ENCODE results near the gene PCDHGB4. TPM values are rescaled to one million over a fixed set of nuclear protein-coding genes. Genes with fewer than 3 reads are reported as not detected.
"Not testable (repeated sequence)": the region's sequence is repeated elsewhere in the genome, so short reads cannot be mapped to it uniquely, and the experiment has no call there.

The PCDHGB4 gene
- total RNA-seq, 2 donors from 2014 or later = 4.8 to 5.7 TPM

GRCh38 chr5:141363952-141364660, 23.4 kb upstream of the PCDHGB4 start, which contains the start of gene PCDHGA5:
Gene PCDHGA5 (plus strand): TSS chr5:141364162. CDS start chr5:141364331, 169 bp downstream.
- no peak for DNase-seq (ENCODE audit: low spot score)
- intact Hi-C loops (cut with DNase I) = loop anchor here in 1 of 2 donors (2.0 kb wide), 1 partner anchor 27 kb away; no protein-coding TSS in a partner anchor

DNA sequence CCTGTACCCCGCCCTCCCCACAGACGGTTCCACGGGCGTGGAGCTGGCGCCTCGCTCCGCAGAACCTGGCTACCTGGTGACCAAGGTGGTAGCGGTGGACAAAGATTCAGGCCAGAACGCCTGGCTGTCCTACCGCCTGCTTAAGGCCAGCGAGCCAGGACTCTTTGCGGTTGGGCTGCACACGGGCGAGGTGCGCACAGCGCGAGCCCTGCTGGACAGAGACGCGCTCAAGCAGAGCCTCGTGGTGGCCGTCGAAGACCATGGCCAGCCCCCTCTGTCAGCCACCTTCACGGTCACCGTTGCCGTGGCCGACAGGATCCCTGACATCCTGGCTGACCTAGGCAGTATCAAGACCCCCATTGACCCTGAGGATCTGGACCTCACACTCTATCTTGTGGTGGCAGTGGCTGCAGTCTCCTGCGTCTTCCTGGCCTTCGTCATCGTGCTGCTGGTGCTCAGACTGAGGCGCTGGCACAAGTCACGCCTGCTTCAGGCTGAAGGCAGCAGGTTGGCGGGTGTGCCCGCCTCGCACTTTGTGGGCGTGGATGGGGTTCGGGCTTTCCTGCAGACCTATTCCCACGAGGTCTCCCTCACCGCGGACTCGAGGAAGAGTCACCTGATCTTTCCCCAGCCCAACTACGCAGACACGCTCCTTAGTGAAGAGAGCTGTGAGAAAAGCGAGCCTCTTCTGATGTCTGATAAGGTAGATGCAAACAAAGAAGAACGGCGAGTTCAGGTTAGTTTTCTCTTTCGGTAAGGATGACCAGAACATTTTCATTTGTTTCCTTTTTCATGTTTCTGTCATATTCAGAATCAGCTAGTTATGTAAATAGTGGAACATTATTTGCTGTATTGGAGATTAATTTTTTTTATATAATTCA, 21.2 kb upstream of the PCDHGB4 start:
- no peak for DNase-seq (ENCODE audit: low spot score)
- intact Hi-C loops (cut with DNase I) = no loop called here

DNA sequence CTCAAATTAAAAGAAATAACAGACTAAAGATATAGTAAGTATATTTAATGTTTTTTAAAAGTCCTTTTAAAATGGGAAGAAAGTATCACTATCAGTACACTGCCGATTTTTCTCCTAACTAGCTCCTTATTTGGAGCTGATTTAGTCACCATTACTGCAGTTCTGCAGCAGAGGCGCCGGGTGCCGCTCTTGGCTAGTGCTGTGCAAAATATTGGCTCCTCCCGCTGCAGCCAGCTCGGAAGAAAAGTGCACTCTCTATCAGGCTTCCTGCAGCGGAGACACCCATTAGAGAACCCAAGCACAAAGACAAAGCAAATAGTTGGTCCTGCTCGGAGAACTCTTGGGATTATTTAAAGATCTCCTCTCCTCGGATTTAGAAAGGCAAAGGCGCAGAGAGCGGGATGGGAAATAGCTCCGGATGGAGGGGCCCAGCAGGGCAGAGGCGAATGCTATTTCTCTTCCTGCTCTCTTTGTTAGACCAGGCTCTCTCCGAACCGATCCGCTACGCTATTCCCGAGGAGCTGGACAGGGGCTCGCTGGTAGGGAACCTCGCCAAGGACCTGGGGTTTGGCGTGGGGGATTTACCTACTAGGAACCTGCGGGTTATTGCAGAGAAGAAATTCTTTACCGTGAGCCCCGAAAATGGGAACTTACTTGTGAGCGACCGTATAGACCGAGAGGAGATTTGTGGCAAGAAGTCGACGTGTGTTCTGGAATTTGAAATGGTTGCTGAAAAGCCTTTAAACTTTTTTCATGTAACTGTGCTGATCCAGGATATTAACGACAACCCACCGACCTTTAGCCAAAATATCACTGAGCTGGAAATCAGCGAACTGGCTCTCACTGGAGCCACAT, 17.3 kb upstream of the PCDHGB4 start, which contains the start of gene PCDHGB3:
PCDHGB3 (plus strand) TSS at position 249 of the 855 bp plus-strand sequence; CDS start at position 402, 153 bp downstream.
- intact Hi-C loops (cut with DNase I) = no loop called here
- DNase-seq (ENCODE audit: low spot score) = no peak

DNA sequence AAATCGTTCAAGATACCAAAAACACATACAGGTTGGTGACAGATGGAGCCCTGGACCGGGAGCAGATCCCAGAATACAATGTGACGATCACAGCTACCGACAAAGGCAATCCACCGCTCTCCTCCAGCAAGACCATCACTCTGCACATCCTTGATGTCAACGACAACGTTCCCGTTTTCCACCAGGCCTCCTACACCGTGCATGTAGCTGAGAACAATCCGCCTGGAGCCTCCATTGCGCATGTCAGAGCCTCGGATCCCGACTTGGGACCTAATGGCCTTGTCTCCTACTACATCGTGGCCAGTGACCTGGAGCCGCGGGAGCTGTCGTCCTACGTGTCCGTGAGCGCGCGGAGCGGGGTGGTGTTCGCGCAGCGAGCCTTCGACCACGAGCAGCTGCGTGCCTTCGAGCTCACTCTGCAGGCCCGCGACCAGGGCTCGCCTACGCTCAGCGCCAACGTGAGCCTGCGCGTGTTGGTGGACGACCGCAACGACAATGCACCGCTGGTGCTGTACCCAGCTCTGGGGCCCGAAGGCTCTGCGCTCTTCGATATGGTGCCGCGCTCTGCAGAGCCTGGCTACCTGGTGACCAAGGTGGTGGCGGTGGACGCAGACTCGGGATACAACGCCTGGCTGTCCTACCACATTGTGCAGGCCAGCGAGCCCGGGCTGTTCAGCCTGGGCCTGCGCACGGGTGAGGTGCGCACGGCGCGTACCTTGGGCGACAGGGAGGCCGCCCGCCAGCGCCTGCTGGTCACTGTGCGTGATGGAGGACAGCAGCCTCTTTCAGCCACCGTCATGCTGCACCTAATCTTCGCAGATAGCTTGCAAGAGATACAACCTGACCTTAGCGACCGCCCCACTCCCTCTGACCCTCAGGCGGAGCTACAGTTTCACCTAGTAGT, 15.7 kb upstream of the PCDHGB4 start:
- intact Hi-C loops (cut with DNase I) = no loop called here
- DNase-seq (ENCODE audit: low spot score) = no peak

DNA sequence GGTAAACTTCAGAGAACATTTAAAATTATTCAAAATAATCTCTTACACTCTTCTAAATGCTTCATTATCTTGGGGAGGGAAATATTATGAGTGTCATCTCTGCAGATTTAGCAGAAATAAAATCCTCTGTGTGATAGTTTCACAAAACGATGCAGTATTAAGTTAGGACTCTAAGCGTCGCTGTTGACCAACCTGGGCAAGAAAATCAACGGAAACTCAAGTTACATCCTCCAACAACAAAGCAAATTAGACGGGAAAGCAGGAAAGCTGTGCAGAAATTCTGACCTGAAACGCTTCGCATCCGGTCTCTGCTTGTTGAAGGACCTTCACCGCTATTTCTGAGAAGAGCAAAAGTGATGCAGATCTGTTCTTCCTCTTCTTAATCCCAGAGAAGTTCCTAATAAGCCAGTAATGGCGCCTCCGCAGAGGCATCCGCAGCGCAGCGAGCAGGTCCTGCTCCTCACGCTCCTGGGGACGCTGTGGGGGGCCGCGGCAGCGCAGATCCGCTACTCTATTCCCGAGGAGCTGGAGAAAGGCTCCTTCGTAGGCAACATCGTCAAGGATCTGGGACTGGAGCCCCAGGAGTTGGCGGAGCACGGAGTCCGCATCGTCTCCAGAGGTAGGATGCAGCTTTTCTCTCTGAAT, 13.7 kb upstream of the PCDHGB4 start, which contains the start of gene PCDHGA6:
PCDHGA6 (plus strand) TSS at position 219 of the 645 bp plus-strand sequence; CDS start at position 412, 193 bp downstream.
- intact Hi-C loops (cut with DNase I) = no loop called here
- DNase-seq (ENCODE audit: low spot score) = no peak

- DNase-seq (ENCODE audit: low spot score) = no peak
- intact Hi-C loops (cut with DNase I) = no loop called here
Measured at GRCh38 chr5:141374627-141375026, 12.9 kb upstream of the PCDHGB4 start.

GRCh38 chr5:141375444-141376155, 11.9 kb upstream of the PCDHGB4 start:
- DNase-seq (ENCODE audit: low spot score); intact Hi-C loops (cut with DNase I): not testable (repeated sequence)

DNA sequence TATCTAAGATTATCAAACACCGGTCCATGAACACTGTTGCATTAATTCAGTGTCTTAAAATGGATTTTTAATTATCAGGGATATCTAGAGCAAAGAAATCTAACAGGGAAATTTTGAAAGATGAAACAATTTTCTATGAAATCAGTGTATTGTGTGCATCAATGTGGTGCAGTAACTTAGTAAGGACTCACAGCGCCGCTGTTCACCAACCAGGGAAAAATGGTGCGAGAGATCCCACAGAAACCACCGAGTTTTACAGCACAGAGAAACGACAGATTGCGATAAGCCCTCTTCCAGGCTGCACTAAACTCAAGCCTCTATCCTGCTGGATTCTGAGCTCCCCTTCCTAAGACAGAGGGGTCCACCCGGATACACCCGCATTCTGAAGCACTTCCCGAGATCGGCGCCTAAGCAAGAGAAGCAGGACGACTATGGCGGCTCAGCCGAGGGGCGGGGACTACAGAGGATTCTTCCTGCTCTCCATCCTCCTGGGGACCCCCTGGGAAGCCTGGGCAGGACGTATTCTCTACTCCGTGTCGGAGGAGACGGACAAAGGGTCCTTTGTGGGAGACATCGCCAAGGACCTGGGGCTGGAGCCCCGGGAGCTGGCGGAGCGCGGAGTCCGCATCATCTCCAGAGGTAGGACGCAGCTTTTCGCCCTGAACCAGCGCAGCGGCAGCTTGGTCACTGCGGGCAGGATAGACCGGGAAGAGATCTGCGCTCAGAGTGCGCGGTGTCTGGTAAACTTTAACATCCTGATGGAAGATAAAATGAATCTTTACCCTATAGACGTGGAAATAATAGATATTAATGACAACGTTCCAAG, 4.8 kb upstream of the PCDHGB4 start, which contains the start of gene PCDHGA7:
PCDHGA7 (plus strand) TSS at position 274 of the 826 bp plus-strand sequence; CDS start at position 432, 158 bp downstream.
- intact Hi-C loops (cut with DNase I) = no loop called here
- DNase-seq (ENCODE audit: low spot score) = no peak

- intact Hi-C loops (cut with DNase I) = no loop called here
- DNase-seq (ENCODE audit: low spot score) = no peak
Measured at GRCh38 chr5:141383345-141383744, 4.2 kb upstream of the PCDHGB4 start.

DNA sequence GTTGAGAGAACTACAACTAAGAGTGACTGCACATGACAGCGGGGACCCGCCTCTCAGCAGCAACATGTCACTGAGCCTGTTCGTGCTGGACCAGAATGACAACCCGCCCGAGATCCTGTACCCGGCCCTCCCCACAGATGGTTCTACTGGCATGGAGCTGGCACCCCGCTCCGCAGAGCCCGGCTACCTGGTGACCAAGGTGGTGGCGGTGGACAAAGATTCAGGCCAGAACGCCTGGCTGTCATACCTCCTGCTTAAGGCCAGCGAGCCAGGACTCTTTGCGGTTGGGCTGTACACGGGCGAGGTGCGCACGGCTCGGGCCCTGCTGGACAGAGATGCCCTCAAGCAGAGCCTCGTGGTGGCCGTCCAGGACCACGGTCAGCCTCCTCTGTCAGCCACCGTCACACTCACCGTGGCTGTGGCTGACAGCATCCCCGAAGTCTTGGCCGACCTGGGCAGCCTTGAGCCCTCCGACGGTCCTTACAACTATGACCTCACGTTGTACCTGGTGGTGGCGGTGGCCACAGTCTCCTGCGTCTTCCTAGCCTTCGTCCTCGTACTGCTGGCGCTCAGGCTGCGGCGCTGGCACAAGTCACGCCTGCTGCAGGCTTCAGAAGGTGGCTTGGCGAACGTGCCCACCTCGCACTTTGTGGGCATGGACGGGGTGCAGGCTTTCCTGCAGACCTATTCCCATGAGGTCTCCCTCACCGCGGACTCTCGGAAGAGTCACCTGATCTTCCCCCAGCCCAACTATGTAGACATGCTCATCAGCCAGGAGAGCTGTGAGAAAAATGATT, 2.8 kb upstream of the PCDHGB4 start:
- intact Hi-C loops (cut with DNase I) = no loop called here
- no peak for DNase-seq (ENCODE audit: low spot score)

DNA sequence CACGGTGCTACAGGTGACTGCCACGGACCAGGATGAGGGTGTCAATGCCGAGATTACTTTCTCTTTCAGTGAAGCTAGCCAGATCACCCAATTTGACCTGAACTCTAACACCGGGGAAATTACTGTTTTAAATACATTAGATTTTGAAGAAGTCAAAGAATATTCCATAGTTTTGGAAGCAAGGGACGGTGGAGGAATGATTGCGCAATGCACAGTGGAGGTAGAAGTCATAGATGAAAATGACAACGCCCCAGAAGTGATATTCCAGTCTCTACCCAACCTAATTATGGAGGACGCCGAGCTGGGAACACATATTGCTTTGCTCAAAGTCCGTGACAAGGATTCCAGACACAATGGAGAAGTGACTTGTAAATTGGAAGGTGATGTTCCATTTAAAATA, 1.2 kb downstream of the PCDHGB4 start:
- no peak for DNase-seq (ENCODE audit: low spot score)
- intact Hi-C loops (cut with DNase I) = no loop called here

- DNase-seq (ENCODE audit: low spot score) = no peak
- intact Hi-C loops (cut with DNase I) = no loop called here
Measured at GRCh38 chr5:141389153-141390042, 1.9 kb downstream of the PCDHGB4 start.

- intact Hi-C loops (cut with DNase I) = no loop called here
- DNase-seq (ENCODE audit: low spot score) = no peak
Measured at GRCh38 chr5:141392429-141393198, 5.1 kb downstream of the PCDHGB4 start, which contains the start of gene PCDHGA8. Gene PCDHGA8 (plus strand): TSS chr5:141392633. CDS start chr5:141392814, 181 bp downstream.

- no peak for DNase-seq (ENCODE audit: low spot score)
- intact Hi-C loops (cut with DNase I) = no loop called here
Measured at GRCh38 chr5:141393267-141393666, 5.8 kb downstream of the PCDHGB4 start.

Data from posterior vena cava (tissue), 2 donors.